HepG2 (cell line): ENCODE measurements around the gene FBXO2. TPM values are rescaled to one million over a fixed set of nuclear protein-coding genes. Genes with fewer than 3 reads are reported as not detected.

Experiments
- ATF7 ChIP-seq, 2 experiments: fragments of 450-650 bp in 1 of 2; sonication (generic) in 1 of 2; formaldehyde crosslinking in 1 of 2; IDR thresholded peaks; 2 replicates each; pipeline versions ENCODE4 v1.4.0 to v1.6.1; 2016 to 2020; ENCODE audit warnings: antibody characterized with exemption in 1 of 2, mild to moderate bottlenecking in 1 of 2, missing genetic modification reagents in 1 of 2
- CREB1 ChIP-seq, 2 experiments: fragments of 450-650 bp in 1 of 2; IDR thresholded peaks; 2 replicates each; pipeline ENCODE4 v1.6.1; 2016 to 2017; ENCODE audit warnings: control low read depth in 1 of 2, mild to moderate bottlenecking in 1 of 2, missing compliant biosample characterization in 1 of 2, missing genetic modification characterization in 1 of 2
- FIP1L1 ChIP-seq: fragments of 200-400 bp; formaldehyde crosslinking; IDR thresholded peaks from 2 replicates; pipeline ENCODE4 v1.6.1; 2018; ENCODE audit warnings: low read depth, mild to moderate bottlenecking, low read length, moderate library complexity, borderline replicate concordance; ENCODE audit not compliant: insufficient read depth
- FOXA3 ChIP-seq: IDR thresholded peaks from 2 replicates; pipeline ENCODE4 v1.6.1; 2016; ENCODE audit warnings: missing genetic modification reagents, missing compliant biosample characterization
- KDM6A ChIP-seq: IDR thresholded peaks from 2 replicates; pipeline ENCODE4 v1.6.1; 2016; ENCODE audit warnings: low read depth
- NFE2 ChIP-seq: sonication (generic); formaldehyde crosslinking; IDR thresholded peaks from 2 replicates; pipeline ENCODE4 v1.4.0; 2020; ENCODE audit warnings: missing genetic modification reagents
- NFIC ChIP-seq: IDR thresholded peaks from 2 replicates; pipeline ENCODE4 v1.6.1; 2012; ENCODE audit warnings: mild to moderate bottlenecking, low read length, inconsistent platforms
- PCBP1 ChIP-seq: fragments of 200-400 bp; formaldehyde crosslinking; IDR thresholded peaks from 2 replicates; pipeline ENCODE4 v1.6.1; 2017; ENCODE audit warnings: mild to moderate bottlenecking, low read depth, low read length, borderline replicate concordance
- RORA ChIP-seq: sonication (generic); formaldehyde crosslinking; IDR thresholded peaks from 2 replicates; pipeline ENCODE4 v1.5.0; 2020; ENCODE audit warnings: mild to moderate bottlenecking, missing genetic modification reagents, moderate library complexity
- XRCC5 ChIP-seq: fragments of 200-400 bp; formaldehyde crosslinking; optimal IDR thresholded peaks from 2 replicates; pipeline ENCODE3; 2017; ENCODE audit warnings: mild to moderate bottlenecking, low read length
- ZNF232 ChIP-seq: sonication (generic); formaldehyde crosslinking; IDR thresholded peaks from 2 replicates; pipeline ENCODE4 v1.4.0; 2020; ENCODE audit warnings: missing genetic modification reagents, borderline replicate concordance
- ZNF790 ChIP-seq: sonication (generic); formaldehyde crosslinking; IDR thresholded peaks from 2 replicates; pipeline ENCODE4 v1.8.0; 2022; ENCODE audit warnings: missing genetic modification reagents, mild to moderate bottlenecking, borderline replicate concordance
- ZNF841 ChIP-seq: sonication (generic); formaldehyde crosslinking; IDR thresholded peaks from 2 replicates; pipeline ENCODE4 v1.8.1; 2023; ENCODE audit warnings: missing genetic modification reagents, borderline replicate concordance
- polyA plus RNA-seq, 8 experiments: library from polyadenylated mRNA; depleted of rRNA in 3 of 8; stranded (reverse) in 7 of 8; unstranded in 1 of 8; fragments of >200 nt; fragmentation: Illumina TruSeq in 4 of 8; extraction: Trizol in 4 of 8; gene quantifications; 2 replicates each; pipeline versions ENCODE4 v1.2.1 to v1.2.3, GENCODE V29; 2011 to 2016; ENCODE audit warnings: low read depth in 4 of 8, missing spikeins in 1 of 8, mixed read lengths in 1 of 8; ENCODE audit not compliant: insufficient read depth in 1 of 8
- total RNA-seq, 5 experiments: library from RNA; depleted of rRNA; stranded (reverse); fragments of >200 nt; fragmentation: Illumina TruSeq; extraction: Trizol; gene quantifications; 2 replicates each; pipeline ENCODE4 v1.2.3, GENCODE V29; 2016; ENCODE audit warnings: low read depth in 1 of 5
- TF ChIP-seq, protein P1 (sequence below): sonication (generic); formaldehyde crosslinking; IDR thresholded peaks from 2 replicates; pipeline ENCODE4 v1.4.0; 2020; ENCODE audit warnings: missing genetic modification reagents
- TF ChIP-seq, protein P2 (sequence below): IDR thresholded peaks from 2 replicates; pipeline ENCODE4 v1.6.1; 2016; ENCODE audit warnings: low read depth, missing genetic modification reagents, missing compliant biosample characterization
- TF ChIP-seq, protein P3 (sequence below): sonication (generic); formaldehyde crosslinking; conservative IDR thresholded peaks from 2 replicates; pipeline ENCODE4 v1.4.0; 2020; ENCODE audit warnings: missing genetic modification reagents
- TF ChIP-seq, protein P4 (sequence below): sonication (generic); formaldehyde crosslinking; IDR thresholded peaks from 2 replicates; pipeline ENCODE4 v1.4.0; 2020; ENCODE audit warnings: mild to moderate bottlenecking, missing genetic modification reagents

Gene FBXO2
- total and polyA plus RNA-seq, 2 of the 13 experiments (the other 11 are each of a cell fraction or from before 2014, with no cell fraction given), result 79.3 to 112 TPM

DNA sequence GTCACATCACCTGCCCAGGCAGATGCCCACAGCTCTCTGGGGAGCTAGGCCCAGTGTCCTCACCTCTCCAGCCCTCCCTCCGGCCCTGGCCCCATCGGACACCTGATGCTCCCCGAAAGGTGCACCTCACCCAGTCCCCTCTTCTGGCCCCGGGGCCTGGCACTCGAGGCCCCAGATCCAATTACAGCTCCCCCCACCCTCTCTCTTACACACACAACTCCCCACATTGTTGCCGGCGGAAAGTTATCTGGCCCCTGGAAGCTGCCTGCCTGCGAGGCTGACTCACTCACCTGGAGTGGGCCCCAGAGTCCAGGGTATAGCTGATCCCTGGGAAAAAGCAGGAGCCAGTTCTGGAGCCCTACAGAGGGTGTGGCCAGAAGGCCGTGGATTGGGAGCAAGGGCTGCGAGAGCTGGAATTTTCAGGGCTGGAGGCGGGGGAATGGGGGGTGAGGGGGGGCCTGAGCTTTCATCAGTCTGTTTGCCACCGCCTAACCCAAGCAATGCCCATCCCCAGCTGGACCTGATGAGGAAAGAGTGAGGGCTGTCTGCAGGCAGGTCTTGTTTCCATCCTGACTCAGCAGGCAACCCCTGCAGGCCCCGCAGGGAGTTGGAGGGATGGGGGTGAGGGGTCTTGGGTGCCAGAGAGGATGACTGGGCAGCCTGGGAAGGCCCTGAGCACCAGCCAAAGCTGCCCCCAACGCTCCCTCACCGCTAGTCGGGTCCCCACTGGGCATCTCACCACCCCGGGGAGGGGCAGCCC lies 948 bp downstream of the FBXO2 start (continued):
- no peak for TF ChIP-seq XRCC5
- TF ChIP-seq, protein P1, sequence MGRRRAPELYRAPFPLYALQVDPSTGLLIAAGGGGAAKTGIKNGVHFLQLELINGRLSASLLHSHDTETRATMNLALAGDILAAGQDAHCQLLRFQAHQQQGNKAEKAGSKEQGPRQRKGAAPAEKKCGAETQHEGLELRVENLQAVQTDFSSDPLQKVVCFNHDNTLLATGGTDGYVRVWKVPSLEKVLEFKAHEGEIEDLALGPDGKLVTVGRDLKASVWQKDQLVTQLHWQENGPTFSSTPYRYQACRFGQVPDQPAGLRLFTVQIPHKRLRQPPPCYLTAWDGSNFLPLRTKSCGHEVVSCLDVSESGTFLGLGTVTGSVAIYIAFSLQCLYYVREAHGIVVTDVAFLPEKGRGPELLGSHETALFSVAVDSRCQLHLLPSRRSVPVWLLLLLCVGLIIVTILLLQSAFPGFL (CRISPR knock-in tag), result no peak
- TF ChIP-seq ZNF841 (CRISPR knock-in tag), result no peak
- no peak for TF ChIP-seq CREB1 (IDR thresholded peaks at IDR 0.05)
- TF ChIP-seq CREB1 (CRISPR knock-in tag; IDR thresholded peaks at IDR 0.05), result no peak
- no peak for TF ChIP-seq FIP1L1
- TF ChIP-seq PCBP1, result peak; percentile 59; the same call in 1 of the 2 replicates
- TF ChIP-seq ATF7 (IDR thresholded peaks at IDR 0.05), result no peak
- no peak for TF ChIP-seq ATF7 (CRISPR knock-in tag; IDR thresholded peaks at IDR 0.05)
- no peak for TF ChIP-seq NFE2 (CRISPR knock-in tag)
- TF ChIP-seq, protein P2, sequence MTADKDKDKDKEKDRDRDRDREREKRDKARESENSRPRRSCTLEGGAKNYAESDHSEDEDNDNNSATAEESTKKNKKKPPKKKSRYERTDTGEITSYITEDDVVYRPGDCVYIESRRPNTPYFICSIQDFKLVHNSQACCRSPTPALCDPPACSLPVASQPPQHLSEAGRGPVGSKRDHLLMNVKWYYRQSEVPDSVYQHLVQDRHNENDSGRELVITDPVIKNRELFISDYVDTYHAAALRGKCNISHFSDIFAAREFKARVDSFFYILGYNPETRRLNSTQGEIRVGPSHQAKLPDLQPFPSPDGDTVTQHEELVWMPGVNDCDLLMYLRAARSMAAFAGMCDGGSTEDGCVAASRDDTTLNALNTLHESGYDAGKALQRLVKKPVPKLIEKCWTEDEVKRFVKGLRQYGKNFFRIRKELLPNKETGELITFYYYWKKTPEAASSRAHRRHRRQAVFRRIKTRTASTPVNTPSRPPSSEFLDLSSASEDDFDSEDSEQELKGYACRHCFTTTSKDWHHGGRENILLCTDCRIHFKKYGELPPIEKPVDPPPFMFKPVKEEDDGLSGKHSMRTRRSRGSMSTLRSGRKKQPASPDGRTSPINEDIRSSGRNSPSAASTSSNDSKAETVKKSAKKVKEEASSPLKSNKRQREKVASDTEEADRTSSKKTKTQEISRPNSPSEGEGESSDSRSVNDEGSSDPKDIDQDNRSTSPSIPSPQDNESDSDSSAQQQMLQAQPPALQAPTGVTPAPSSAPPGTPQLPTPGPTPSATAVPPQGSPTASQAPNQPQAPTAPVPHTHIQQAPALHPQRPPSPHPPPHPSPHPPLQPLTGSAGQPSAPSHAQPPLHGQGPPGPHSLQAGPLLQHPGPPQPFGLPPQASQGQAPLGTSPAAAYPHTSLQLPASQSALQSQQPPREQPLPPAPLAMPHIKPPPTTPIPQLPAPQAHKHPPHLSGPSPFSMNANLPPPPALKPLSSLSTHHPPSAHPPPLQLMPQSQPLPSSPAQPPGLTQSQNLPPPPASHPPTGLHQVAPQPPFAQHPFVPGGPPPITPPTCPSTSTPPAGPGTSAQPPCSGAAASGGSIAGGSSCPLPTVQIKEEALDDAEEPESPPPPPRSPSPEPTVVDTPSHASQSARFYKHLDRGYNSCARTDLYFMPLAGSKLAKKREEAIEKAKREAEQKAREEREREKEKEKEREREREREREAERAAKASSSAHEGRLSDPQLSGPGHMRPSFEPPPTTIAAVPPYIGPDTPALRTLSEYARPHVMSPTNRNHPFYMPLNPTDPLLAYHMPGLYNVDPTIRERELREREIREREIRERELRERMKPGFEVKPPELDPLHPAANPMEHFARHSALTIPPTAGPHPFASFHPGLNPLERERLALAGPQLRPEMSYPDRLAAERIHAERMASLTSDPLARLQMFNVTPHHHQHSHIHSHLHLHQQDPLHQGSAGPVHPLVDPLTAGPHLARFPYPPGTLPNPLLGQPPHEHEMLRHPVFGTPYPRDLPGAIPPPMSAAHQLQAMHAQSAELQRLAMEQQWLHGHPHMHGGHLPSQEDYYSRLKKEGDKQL, result no peak
- TF ChIP-seq, protein P3, sequence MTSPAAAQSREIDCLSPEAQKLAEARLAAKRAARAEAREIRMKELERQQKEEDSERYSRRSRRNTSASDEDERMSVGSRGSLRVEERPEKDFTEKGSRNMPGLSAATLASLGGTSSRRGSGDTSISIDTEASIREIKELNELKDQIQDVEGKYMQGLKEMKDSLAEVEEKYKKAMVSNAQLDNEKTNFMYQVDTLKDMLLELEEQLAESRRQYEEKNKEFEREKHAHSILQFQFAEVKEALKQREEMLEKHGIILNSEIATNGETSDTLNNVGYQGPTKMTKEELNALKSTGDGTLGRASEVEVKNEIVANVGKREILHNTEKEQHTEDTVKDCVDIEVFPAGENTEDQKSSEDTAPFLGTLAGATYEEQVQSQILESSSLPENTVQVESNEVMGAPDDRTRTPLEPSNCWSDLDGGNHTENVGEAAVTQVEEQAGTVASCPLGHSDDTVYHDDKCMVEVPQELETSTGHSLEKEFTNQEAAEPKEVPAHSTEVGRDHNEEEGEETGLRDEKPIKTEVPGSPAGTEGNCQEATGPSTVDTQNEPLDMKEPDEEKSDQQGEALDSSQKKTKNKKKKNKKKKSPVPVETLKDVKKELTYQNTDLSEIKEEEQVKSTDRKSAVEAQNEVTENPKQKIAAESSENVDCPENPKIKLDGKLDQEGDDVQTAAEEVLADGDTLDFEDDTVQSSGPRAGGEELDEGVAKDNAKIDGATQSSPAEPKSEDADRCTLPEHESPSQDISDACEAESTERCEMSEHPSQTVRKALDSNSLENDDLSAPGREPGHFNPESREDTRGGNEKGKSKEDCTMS (CRISPR knock-in tag), result no peak
- TF ChIP-seq ZNF232 (CRISPR knock-in tag), result no peak
- TF ChIP-seq FOXA3, result no peak
- TF ChIP-seq KDM6A (CRISPR knock-in tag), result peak; percentile 68; the same call in 1 of the 2 replicates
- TF ChIP-seq RORA (CRISPR knock-in tag), result no peak
- TF ChIP-seq, protein P4, sequence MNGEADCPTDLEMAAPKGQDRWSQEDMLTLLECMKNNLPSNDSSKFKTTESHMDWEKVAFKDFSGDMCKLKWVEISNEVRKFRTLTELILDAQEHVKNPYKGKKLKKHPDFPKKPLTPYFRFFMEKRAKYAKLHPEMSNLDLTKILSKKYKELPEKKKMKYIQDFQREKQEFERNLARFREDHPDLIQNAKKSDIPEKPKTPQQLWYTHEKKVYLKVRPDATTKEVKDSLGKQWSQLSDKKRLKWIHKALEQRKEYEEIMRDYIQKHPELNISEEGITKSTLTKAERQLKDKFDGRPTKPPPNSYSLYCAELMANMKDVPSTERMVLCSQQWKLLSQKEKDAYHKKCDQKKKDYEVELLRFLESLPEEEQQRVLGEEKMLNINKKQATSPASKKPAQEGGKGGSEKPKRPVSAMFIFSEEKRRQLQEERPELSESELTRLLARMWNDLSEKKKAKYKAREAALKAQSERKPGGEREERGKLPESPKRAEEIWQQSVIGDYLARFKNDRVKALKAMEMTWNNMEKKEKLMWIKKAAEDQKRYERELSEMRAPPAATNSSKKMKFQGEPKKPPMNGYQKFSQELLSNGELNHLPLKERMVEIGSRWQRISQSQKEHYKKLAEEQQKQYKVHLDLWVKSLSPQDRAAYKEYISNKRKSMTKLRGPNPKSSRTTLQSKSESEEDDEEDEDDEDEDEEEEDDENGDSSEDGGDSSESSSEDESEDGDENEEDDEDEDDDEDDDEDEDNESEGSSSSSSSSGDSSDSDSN, result peak; percentile 59; the same call in 1 of the 2 replicates
- no peak for TF ChIP-seq ZNF790 (CRISPR knock-in tag)
- no peak for TF ChIP-seq NFIC
